HEK293 (cell line): ENCODE data around the gene GMEB2.

Experiments
- CTCF ChIA-PET: fragments of 350-600 bp; formaldehyde crosslinking; extraction: SDS; loops from one replicate; lab custom pipeline; 2021; ENCODE audit warnings: antibody characterized with exemption; lab: Yijun Ruan, JAX
- POLR2A ChIA-PET: fragments of 300-600 bp; formaldehyde crosslinking; extraction: SDS; loops from one replicate; lab custom pipeline; 2020; ENCODE audit warnings: antibody characterized with exemption, inconsistent platforms; lab: Yijun Ruan, JAX
- H3K27ac ChIP-seq: fragments of 200-500 bp; sonication (Bioruptor generic); 2 replicates; pipeline ENCODE4 v1.5.1; 2014; ENCODE audit warnings: low read depth, low read length, control low read depth, inconsistent platforms; ENCODE audit errors: extremely low read depth
- H3K36me3 ChIP-seq, 2 experiments: fragments of 200-500 bp in 1 of 2; sonication (Bioruptor generic) in 1 of 2; 1 replicate in 1 of 2; 2 replicates in 1 of 2; pipeline ENCODE4 v1.5.1; 2014 to 2017; ENCODE audit warnings: inconsistent platforms in 2 of 2, low read length in 2 of 2; ENCODE audit not compliant: control insufficient read depth in 2 of 2, insufficient read depth in 1 of 2
- H3K4me1 ChIP-seq: fragments of 200-500 bp; sonication (Bioruptor generic); 2 replicates; pipeline ENCODE4 v1.5.1; 2014; ENCODE audit warnings: mild to moderate bottlenecking, low read length, inconsistent platforms; ENCODE audit not compliant: control insufficient read depth, insufficient read depth
- H3K4me3 ChIP-seq: 2 replicates; pipeline ENCODE4 v1.5.1; 2011; ENCODE audit warnings: low read depth, mild to moderate bottlenecking, control low read depth, low read length, moderate library complexity
- H3K9me3 ChIP-seq: fragments of 200-500 bp; sonication (Bioruptor generic); 2 replicates; pipeline ENCODE4 v1.5.1; 2014; ENCODE audit warnings: low read depth, low read length, inconsistent platforms; ENCODE audit not compliant: control insufficient read depth, insufficient read depth
- OVOL3 ChIP-seq: fragments of 450-650 bp; formaldehyde crosslinking; IDR thresholded peaks from 2 replicates; pipeline ENCODE4 v1.5.1; 2016; ENCODE audit warnings: missing biosample characterization, missing genetic modification characterization
- YY2 ChIP-seq: fragments of 450-650 bp; formaldehyde crosslinking; IDR thresholded peaks from 2 replicates; pipeline ENCODE4 v1.5.1; 2016; ENCODE audit warnings: missing biosample characterization, missing genetic modification characterization
- ZBTB1 ChIP-seq: fragments of 450-650 bp; formaldehyde crosslinking; IDR thresholded peaks from 2 replicates; pipeline ENCODE4 v1.5.1; 2016; ENCODE audit warnings: missing biosample characterization, missing genetic modification characterization
- ZBTB20 ChIP-seq: fragments of 450-650 bp; formaldehyde crosslinking; IDR thresholded peaks from 2 replicates; pipeline ENCODE4 v1.5.1; 2016; ENCODE audit warnings: missing biosample characterization, missing genetic modification characterization
- ZBTB48 ChIP-seq: fragments of 450-650 bp; formaldehyde crosslinking; IDR thresholded peaks from 2 replicates; pipeline ENCODE4 v1.5.1; 2016; ENCODE audit warnings: missing biosample characterization, missing genetic modification characterization
- ZNF114 ChIP-seq: fragments of 450-650 bp; formaldehyde crosslinking; IDR thresholded peaks from 2 replicates; pipeline ENCODE4 v1.5.0; 2017; ENCODE audit warnings: missing biosample characterization, missing genetic modification characterization
- ZNF157 ChIP-seq: fragments of 450-650 bp; formaldehyde crosslinking; IDR thresholded peaks from 2 replicates; pipeline ENCODE4 v1.5.1; 2016; ENCODE audit warnings: missing biosample characterization, missing genetic modification characterization
- ZNF292 ChIP-seq: fragments of 450-650 bp; formaldehyde crosslinking; IDR thresholded peaks from 2 replicates; pipeline ENCODE4 v1.5.1; 2016; ENCODE audit warnings: low read depth, missing biosample characterization, missing genetic modification characterization, borderline replicate concordance
- ZNF473 ChIP-seq: fragments of 450-650 bp; formaldehyde crosslinking; IDR thresholded peaks from 2 replicates; pipeline ENCODE4 v1.5.1; 2017; ENCODE audit warnings: missing biosample characterization, missing genetic modification characterization
- ZNF501 ChIP-seq: fragments of 450-650 bp; formaldehyde crosslinking; IDR thresholded peaks from 2 replicates; pipeline ENCODE4 v1.5.1; 2016; ENCODE audit warnings: missing biosample characterization, missing genetic modification characterization
- ZNF514 ChIP-seq: fragments of 450-650 bp; formaldehyde crosslinking; IDR thresholded peaks from 2 replicates; pipeline ENCODE4 v1.5.1; 2016; ENCODE audit warnings: missing biosample characterization, missing genetic modification characterization
- ZNF600 ChIP-seq: fragments of 450-650 bp; formaldehyde crosslinking; IDR thresholded peaks from 2 replicates; pipeline ENCODE4 v1.5.1; 2016; ENCODE audit warnings: missing biosample characterization, missing genetic modification characterization
- ZNF670 ChIP-seq: fragments of 450-650 bp; formaldehyde crosslinking; IDR thresholded peaks from 2 replicates; pipeline ENCODE4 v1.5.1; 2016; ENCODE audit warnings: missing biosample characterization, missing genetic modification characterization, low read depth
- TF ChIP-seq, protein P1 (sequence below): fragments of 450-650 bp; formaldehyde crosslinking; IDR thresholded peaks from 2 replicates; pipeline ENCODE4 v1.5.1; 2016; ENCODE audit warnings: missing biosample characterization, missing genetic modification characterization
- TF ChIP-seq, protein P2 (sequence below): fragments of 450-650 bp; formaldehyde crosslinking; optimal IDR thresholded peaks from 2 replicates; pipeline ENCODE3; 2016; ENCODE audit warnings: missing biosample characterization, mild to moderate bottlenecking, missing genetic modification characterization
- TF ChIP-seq, protein P3 (sequence below): fragments of 450-650 bp; formaldehyde crosslinking; IDR thresholded peaks from 2 replicates; pipeline ENCODE4 v1.5.1; 2016; ENCODE audit warnings: missing biosample characterization, missing genetic modification characterization
- TF ChIP-seq, protein P4 (sequence below): fragments of 450-650 bp; formaldehyde crosslinking; IDR thresholded peaks from 2 replicates; pipeline ENCODE4 v1.5.1; 2017; ENCODE audit warnings: missing biosample characterization, mild to moderate bottlenecking, missing genetic modification characterization, moderate library complexity
- TF ChIP-seq, protein P5 (sequence below): fragments of 450-650 bp; formaldehyde crosslinking; IDR thresholded peaks from 2 replicates; pipeline ENCODE4 v1.5.1; 2016; ENCODE audit warnings: missing biosample characterization, missing genetic modification characterization

GMEB2 gene

GRCh38 chr20:63628246-63628975 is 1.5 kb upstream of the GMEB2 start (continued):
- TF ChIP-seq, protein P1, sequence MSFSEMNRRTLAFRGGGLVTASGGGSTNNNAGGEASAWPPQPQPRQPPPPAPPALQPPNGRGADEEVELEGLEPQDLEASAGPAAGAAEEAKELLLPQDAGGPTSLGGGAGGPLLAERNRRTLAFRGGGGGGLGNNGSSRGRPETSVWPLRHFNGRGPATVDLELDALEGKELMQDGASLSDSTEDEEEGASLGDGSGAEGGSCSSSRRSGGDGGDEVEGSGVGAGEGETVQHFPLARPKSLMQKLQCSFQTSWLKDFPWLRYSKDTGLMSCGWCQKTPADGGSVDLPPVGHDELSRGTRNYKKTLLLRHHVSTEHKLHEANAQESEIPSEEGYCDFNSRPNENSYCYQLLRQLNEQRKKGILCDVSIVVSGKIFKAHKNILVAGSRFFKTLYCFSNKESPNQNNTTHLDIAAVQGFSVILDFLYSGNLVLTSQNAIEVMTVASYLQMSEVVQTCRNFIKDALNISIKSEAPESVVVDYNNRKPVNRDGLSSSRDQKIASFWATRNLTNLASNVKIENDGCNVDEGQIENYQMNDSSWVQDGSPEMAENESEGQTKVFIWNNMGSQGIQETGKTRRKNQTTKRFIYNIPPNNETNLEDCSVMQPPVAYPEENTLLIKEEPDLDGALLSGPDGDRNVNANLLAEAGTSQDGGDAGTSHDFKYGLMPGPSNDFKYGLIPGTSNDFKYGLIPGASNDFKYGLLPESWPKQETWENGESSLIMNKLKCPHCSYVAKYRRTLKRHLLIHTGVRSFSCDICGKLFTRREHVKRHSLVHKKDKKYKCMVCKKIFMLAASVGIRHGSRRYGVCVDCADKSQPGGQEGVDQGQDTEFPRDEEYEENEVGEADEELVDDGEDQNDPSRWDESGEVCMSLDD (tag by site-specific recombination): no peak; the same call in 1 of the 2 replicates
- TF ChIP-seq, all 188 proteins: peak for 70

GRCh38 chr20:63627751-63628245 is 897 bp upstream of the GMEB2 start:
- Histone ChIP-seq H3K4me1 (no peaks in the 10 kb centered on the region), H3K4me3 (peak overlapping the region; percentile 89), H3K27ac (peak overlapping the region; percentile 62; the same call in 1 of the 2 replicates), H3K9me3 (no peaks in the 10 kb centered on the region), H3K36me3 (no peaks in the 10 kb centered on the region)
- ChIA-PET POLR2A (interaction anchor here (0.5 to 1.5 kb wide), 7 partner anchors 14 to 403 kb away, joined by 3 to 20 read pairs (median 4); partner anchors contain the start of genes HELZ2 and STMN3), CTCF (no interaction called here)
- TF ChIP-seq ZNF473 (tag by site-specific recombination): no peak
- TF ChIP-seq ZNF157 (tag by site-specific recombination): no peak
- no peak for TF ChIP-seq ZNF292 (tag by site-specific recombination)
- TF ChIP-seq, protein P2, sequence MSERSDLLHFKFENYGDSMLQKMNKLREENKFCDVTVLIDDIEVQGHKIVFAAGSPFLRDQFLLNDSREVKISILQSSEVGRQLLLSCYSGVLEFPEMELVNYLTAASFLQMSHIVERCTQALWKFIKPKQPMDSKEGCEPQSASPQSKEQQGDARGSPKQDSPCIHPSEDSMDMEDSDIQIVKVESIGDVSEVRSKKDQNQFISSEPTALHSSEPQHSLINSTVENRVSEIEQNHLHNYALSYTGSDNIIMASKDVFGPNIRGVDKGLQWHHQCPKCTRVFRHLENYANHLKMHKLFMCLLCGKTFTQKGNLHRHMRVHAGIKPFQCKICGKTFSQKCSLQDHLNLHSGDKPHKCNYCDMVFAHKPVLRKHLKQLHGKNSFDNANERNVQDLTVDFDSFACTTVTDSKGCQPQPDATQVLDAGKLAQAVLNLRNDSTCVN: no peak
- no peak for TF ChIP-seq ZNF514 (tag by site-specific recombination)
- TF ChIP-seq, protein P3, sequence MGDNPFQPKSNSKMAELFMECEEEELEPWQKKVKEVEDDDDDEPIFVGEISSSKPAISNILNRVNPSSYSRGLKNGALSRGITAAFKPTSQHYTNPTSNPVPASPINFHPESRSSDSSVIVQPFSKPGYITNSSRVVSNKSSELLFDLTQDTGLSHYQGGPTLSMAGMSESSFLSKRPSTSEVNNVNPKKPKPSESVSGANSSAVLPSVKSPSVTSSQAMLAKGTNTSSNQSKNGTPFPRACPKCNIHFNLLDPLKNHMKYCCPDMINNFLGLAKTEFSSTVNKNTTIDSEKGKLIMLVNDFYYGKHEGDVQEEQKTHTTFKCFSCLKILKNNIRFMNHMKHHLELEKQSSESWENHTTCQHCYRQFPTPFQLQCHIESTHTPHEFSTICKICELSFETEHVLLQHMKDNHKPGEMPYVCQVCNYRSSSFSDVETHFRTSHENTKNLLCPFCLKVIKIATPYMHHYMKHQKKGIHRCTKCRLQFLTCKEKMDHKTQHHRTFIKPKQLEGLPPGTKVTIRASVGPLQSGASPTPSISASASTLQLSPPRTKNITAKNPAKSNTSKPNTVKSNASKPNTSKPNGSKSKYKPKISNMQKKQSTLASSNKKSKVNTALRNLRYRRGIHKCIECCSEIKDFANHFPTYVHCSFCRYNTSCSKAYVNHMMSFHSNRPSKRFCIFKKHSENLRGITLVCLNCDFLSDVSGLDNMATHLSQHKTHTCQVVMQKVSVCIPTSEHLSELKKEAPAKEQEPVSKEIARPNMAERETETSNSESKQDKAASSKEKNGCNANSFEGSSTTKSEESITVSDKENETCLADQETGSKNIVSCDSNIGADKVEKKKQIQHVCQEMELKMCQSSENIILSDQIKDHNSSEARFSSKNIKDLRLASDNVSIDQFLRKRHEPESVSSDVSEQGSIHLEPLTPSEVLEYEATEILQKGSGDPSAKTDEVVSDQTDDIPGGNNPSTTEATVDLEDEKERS (tag by site-specific recombination): no peak

DNA sequence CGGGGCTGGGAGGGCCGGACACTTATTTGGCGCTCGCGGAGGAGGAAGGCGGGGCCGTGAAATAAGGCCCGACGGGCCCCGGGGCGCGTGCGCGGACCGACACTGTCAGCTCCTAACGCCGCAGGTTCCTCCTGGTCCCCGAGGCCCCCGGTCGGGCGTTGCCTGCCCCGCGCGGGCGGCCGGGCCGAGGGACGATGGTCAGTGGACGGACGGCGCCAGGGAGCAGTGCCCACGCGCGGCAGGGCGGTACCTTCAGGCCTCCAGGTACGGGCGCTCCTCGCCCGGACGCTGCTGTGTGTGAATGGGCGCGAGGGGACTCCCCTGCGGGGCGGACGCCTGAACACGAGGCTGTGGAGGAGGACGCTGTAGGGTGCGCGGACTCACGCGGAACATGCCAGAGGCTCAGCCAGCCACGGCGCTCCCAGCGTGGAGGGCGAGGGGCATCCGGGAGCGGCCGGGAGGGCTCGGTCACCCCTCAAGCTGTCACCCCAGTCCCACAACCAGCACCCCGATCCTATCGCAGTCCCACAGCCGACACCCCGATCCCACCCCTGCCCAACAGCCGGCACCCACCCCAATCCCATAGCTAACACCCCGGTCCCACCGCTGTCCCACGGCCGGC is 339 bp upstream of the GMEB2 start:
- POLR2A ChIA-PET: interaction anchor here (0.8 to 1.5 kb wide), 8 partner anchors 9 to 53 kb away, joined by 3 to 20 read pairs (median 6); partner anchors contain the start of genes HELZ2, RTEL1 and STMN3
- H3K4me1 ChIP-seq: no peaks in the 10 kb centered on the region
- peak overlapping the region; percentile 98 for H3K27ac ChIP-seq
- no peaks in the 10 kb centered on the region for H3K36me3 ChIP-seq
- peak overlapping the region; percentile 89 for H3K4me3 ChIP-seq
- no peaks in the 10 kb centered on the region for H3K9me3 ChIP-seq
- CTCF ChIA-PET: interaction anchor here (1.1 kb wide), 1 partner anchor 22 kb away, joined by 3 read pairs; no protein-coding TSS in a partner anchor
- TF ChIP-seq ZNF114 (no peak), ZBTB48 (tag by site-specific recombination) (peak; percentile 87), ZNF501 (tag by site-specific recombination) (peak; percentile 75; the same call in 1 of the 2 replicates), ZBTB20 (peak; percentile 91), OVOL3 (no peak), ZBTB1 (tag by site-specific recombination) (0 out of 2 replicates have a peak, but pooled peaks have one; percentile 59), ZNF670 (no peak), ZNF600 (peak; percentile 97), YY2 (no peak)
- TF ChIP-seq, protein P4, sequence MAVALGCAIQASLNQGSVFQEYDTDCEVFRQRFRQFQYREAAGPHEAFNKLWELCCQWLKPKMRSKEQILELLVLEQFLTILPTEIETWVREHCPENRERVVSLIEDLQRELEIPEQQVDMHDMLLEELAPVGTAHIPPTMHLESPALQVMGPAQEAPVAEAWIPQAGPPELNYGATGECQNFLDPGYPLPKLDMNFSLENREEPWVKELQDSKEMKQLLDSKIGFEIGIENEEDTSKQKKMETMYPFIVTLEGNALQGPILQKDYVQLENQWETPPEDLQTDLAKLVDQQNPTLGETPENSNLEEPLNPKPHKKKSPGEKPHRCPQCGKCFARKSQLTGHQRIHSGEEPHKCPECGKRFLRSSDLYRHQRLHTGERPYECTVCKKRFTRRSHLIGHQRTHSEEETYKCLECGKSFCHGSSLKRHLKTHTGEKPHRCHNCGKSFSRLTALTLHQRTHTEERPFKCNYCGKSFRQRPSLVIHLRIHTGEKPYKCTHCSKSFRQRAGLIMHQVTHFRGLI: peak; percentile 86
- TF ChIP-seq, protein P5, sequence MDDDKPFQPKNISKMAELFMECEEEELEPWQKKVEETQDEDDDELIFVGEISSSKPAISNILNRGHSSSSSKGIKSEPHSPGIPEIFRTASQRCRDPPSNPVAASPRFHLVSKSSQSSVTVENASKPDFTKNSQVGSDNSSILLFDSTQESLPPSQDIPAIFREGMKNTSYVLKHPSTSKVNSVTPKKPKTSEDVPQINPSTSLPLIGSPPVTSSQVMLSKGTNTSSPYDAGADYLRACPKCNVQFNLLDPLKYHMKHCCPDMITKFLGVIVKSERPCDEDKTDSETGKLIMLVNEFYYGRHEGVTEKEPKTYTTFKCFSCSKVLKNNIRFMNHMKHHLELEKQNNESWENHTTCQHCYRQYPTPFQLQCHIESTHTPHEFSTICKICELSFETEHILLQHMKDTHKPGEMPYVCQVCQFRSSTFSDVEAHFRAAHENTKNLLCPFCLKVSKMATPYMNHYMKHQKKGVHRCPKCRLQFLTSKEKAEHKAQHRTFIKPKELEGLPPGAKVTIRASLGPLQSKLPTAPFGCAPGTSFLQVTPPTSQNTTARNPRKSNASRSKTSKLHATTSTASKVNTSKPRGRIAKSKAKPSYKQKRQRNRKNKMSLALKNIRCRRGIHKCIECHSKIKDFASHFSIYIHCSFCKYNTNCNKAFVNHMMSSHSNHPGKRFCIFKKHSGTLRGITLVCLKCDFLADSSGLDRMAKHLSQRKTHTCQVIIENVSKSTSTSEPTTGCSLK (tag by site-specific recombination): no peak
